ENCODE measurements around the gene SLC25A1. TPM values are rescaled to one million over a fixed set of nuclear protein-coding genes. Genes with fewer than 3 reads are reported as not detected.

Gene SLC25A1
- polyA plus RNA-seq, 4 donors, result 72.3 to 103 (median 77.2) TPM

- DNase-seq (ENCODE audit: low read depth in 4 of 4, low spot score in 3 of 4), result no peak
Observed at GRCh38 chr22:19182472-19183157, 4.1 kb upstream of the SLC25A1 start.

GRCh38 chr22:19181786-19182471, 3.4 kb upstream of the SLC25A1 start:
- no peak for DNase-seq (ENCODE audit: low read depth in 4 of 4, low spot score in 3 of 4)

GRCh38 chr22:19180740-19181410, 2.3 kb upstream of the SLC25A1 start:
- no peak for DNase-seq (ENCODE audit: low read depth in 4 of 4, low spot score in 3 of 4)

- DNase-seq (ENCODE audit: low read depth in 4 of 4, low spot score in 3 of 4), result no peak
Observed at GRCh38 chr22:19180234-19180633, 1.7 kb upstream of the SLC25A1 start.

GRCh38 chr22:19179497-19180048, 1.0 kb upstream of the SLC25A1 start:
- peak in 3 of 4 donors; percentile 52 to 55 (median 53) for DNase-seq (ENCODE audit: low read depth in 4 of 4, low spot score in 3 of 4)

- DNase-seq (ENCODE audit: low read depth in 4 of 4, low spot score in 3 of 4), result peak in 2 of 4 donors; percentile 12 to 16
Observed at GRCh38 chr22:19178065-19178656, 375 bp downstream of the SLC25A1 start.

GRCh38 chr22:19177164-19178064, 1.1 kb downstream of the SLC25A1 start:
- DNase-seq (ENCODE audit: low read depth in 4 of 4, low spot score in 3 of 4), result no peak

- DNase-seq (ENCODE audit: low read depth in 4 of 4, low spot score in 3 of 4), result no peak
Observed at GRCh38 chr22:19176732-19177131, 1.8 kb downstream of the SLC25A1 start.

- DNase-seq (ENCODE audit: low read depth in 4 of 4, low spot score in 3 of 4), result no peak
Observed at GRCh38 chr22:19176175-19176643, 2.3 kb downstream of the SLC25A1 start.

GRCh38 chr22:19175602-19176174, 2.8 kb downstream of the SLC25A1 start:
- no peak for DNase-seq (ENCODE audit: low read depth in 4 of 4, low spot score in 3 of 4)

- no peak for DNase-seq (ENCODE audit: low read depth in 4 of 4, low spot score in 3 of 4)
Observed at GRCh38 chr22:19175026-19175601, 3.4 kb downstream of the SLC25A1 start.

GRCh38 chr22:19174106-19175025, 4.2 kb downstream of the SLC25A1 start:
- no peak for DNase-seq (ENCODE audit: low read depth in 4 of 4, low spot score in 3 of 4)

GRCh38 chr22:19173047-19174035, 5.2 kb downstream of the SLC25A1 start:
- DNase-seq (ENCODE audit: low read depth in 4 of 4, low spot score in 3 of 4), result no peak

- no peak for DNase-seq (ENCODE audit: low read depth in 4 of 4, low spot score in 3 of 4)
Observed at GRCh38 chr22:19172213-19173046, 6.1 kb downstream of the SLC25A1 start.

- DNase-seq (ENCODE audit: low read depth in 4 of 4, low spot score in 3 of 4), result no peak
Observed at GRCh38 chr22:19169947-19170318, 8.6 kb downstream of the SLC25A1 start.
